Measurements from ENCODE around the gene SULT1A1. TPM values are rescaled to one million over a fixed set of nuclear protein-coding genes. Genes with fewer than 3 reads are reported as not detected.
A peak's percentile ranks its signal among the peaks of the same experiment; 100 is the strongest.

Gene SULT1A1
- total and polyA plus RNA-seq, 2 of the 13 experiments (the other 11 are each of a cell fraction or from before 2014, with no cell fraction given) = 114 to 147 TPM

DNA sequence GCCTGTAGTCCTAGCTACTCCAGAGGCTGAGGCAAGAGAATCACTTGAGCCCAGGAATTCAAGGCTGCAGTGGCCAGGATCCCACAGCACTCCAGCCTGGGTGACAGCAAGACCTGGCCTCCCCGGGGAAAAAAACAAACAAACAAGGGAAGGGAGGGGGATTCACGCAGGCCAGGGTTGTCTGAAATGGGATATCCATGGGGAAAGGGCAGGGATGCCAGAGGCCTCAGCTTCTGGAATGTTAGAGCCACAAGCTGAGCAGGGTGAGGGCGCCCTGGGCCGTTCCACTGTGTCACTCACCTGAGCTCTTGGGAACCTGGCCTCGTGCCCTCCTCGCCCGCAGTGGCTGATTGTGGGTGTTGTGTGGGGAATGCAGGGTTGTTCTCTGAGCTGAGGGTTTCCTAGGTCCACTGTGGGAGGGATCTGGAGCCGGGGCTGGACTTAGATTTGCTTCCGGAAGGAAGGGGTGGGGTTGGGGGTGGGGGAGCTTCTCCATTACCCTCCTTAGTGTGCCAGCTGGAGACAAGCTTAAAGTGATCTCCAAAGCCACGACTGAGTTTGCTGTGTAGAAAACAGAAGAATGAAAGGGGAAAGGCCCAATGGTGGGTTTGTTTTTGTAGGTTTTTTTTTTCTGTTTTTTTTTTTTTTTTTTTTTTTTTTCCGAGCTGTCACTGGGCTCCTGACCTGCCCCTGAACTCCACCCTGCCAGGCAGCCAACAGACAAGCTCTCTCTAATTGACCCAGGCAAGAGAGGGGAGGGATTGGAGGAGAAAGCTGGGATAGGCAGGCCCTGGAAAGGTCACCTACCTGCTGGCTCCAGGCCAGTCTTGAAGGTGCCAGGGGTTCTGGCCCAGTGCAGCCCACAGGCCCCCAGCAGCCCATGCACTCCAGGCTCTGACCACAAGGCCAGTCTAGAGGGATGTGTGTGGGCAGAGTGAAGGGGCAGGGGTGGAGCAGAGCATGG lies at the start of gene SULT1A1 (continued):
- TF ChIP-seq CENPX (CRISPR knock-in tag; IDR thresholded peaks at IDR 0.05) (no peak), ZNF790 (CRISPR knock-in tag; IDR thresholded peaks at IDR 0.05; ENCODE audit: borderline replicate concordance) (no peak), ARNT2 (CRISPR knock-in tag; IDR thresholded peaks at IDR 0.05; ENCODE audit: low read depth) (peak; percentile 69; the same call in 1 of the 2 replicates), ZNF292 (CRISPR knock-in tag; IDR thresholded peaks at IDR 0.05; ENCODE audit: borderline replicate concordance, low read depth) (peak; percentile 56; the same call in 1 of the 2 replicates), NFYC (CRISPR knock-in tag; IDR thresholded peaks at IDR 0.05) (peak; percentile 72), ZNF20 (CRISPR knock-in tag; IDR thresholded peaks at IDR 0.05) (0 out of 2 replicates have a peak, but pooled peaks have one; percentile 62), SRSF1 (optimal IDR thresholded peaks at IDR 0.05; ENCODE audit: low read depth, low read length) (no peak), PHB2 (IDR thresholded peaks at IDR 0.05; ENCODE audit: partially characterized antibody) (no peak), RAD21 (CRISPR knock-in tag; IDR thresholded peaks at IDR 0.05) (peak; percentile 21; the same call in 1 of the 2 replicates), ELF1 (CRISPR knock-in tag; IDR thresholded peaks at IDR 0.05) (peak; percentile 24; the same call in 1 of the 2 replicates), KDM3A (CRISPR knock-in tag; IDR thresholded peaks at IDR 0.05; ENCODE audit: low read depth) (0 out of 2 replicates have a peak, but pooled peaks have one; percentile 62), TSC22D2 (CRISPR knock-in tag; IDR thresholded peaks at IDR 0.05; ENCODE audit: borderline replicate concordance) (no peak; the same call in 1 of the 2 replicates), FOXC1 (CRISPR knock-in tag; IDR thresholded peaks at IDR 0.05; ENCODE audit: borderline replicate concordance) (no peak; the same call in 1 of the 2 replicates), RNF2 (conservative IDR thresholded peaks at IDR 0.05; ENCODE audit: low read depth) (no peak), RBM22 (optimal IDR thresholded peaks at IDR 0.05; ENCODE audit: low read length) (no peak), ZNF781 (CRISPR knock-in tag; IDR thresholded peaks at IDR 0.05; ENCODE audit: borderline replicate concordance, not compliant biosample characterization) (peak; percentile 78), ZSCAN21 (CRISPR knock-in tag; IDR thresholded peaks at IDR 0.05; ENCODE audit: borderline replicate concordance) (peak; percentile 100), RARA (CRISPR knock-in tag; IDR thresholded peaks at IDR 0.05) (peak; percentile 85), ZNF232 (CRISPR knock-in tag; IDR thresholded peaks at IDR 0.05; ENCODE audit: borderline replicate concordance) (no peak; the same call in 1 of the 2 replicates), ZNF749 (CRISPR knock-in tag; IDR thresholded peaks at IDR 0.05; ENCODE audit: borderline replicate concordance) (peak; percentile 59; the same call in 1 of the 2 replicates)
- TF ChIP-seq, protein P1, sequence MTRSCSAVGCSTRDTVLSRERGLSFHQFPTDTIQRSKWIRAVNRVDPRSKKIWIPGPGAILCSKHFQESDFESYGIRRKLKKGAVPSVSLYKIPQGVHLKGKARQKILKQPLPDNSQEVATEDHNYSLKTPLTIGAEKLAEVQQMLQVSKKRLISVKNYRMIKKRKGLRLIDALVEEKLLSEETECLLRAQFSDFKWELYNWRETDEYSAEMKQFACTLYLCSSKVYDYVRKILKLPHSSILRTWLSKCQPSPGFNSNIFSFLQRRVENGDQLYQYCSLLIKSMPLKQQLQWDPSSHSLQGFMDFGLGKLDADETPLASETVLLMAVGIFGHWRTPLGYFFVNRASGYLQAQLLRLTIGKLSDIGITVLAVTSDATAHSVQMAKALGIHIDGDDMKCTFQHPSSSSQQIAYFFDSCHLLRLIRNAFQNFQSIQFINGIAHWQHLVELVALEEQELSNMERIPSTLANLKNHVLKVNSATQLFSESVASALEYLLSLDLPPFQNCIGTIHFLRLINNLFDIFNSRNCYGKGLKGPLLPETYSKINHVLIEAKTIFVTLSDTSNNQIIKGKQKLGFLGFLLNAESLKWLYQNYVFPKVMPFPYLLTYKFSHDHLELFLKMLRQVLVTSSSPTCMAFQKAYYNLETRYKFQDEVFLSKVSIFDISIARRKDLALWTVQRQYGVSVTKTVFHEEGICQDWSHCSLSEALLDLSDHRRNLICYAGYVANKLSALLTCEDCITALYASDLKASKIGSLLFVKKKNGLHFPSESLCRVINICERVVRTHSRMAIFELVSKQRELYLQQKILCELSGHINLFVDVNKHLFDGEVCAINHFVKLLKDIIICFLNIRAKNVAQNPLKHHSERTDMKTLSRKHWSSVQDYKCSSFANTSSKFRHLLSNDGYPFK (CRISPR knock-in tag; IDR thresholded peaks at IDR 0.05; ENCODE audit: borderline replicate concordance) = peak; percentile 34; the same call in 1 of the 2 replicates
- TF ChIP-seq, protein P2, sequence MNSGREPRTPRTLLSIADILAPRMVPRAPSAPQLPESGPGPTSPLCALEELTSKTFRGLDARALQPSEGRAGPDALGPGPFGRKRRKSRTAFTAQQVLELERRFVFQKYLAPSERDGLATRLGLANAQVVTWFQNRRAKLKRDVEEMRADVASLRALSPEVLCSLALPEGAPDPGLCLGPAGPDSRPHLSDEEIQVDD (CRISPR knock-in tag; IDR thresholded peaks at IDR 0.05; ENCODE audit: borderline replicate concordance) = peak; percentile 28; the same call in 1 of the 2 replicates
- TF ChIP-seq, protein P3, sequence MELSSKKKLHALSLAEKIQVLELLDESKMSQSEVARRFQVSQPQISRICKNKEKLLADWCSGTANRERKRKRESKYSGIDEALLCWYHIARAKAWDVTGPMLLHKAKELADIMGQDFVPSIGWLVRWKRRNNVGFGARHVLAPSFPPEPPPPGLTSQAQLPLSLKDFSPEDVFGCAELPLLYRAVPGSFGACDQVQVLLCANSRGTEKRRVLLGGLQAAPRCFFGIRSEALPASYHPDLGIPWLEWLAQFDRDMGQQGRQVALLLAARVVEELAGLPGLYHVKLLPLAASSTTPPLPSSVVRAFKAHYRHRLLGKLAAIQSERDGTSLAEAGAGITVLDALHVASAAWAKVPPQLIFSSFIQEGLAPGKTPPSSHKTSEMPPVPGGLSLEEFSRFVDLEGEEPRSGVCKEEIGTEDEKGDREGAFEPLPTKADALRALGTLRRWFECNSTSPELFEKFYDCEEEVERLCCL (CRISPR knock-in tag; IDR thresholded peaks at IDR 0.05; ENCODE audit: borderline replicate concordance) = no peak
- TF ChIP-seq, protein P4, sequence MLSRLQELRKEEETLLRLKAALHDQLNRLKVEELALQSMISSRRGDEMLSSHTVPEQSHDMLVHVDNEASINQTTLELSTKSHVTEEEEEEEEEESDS (CRISPR knock-in tag; IDR thresholded peaks at IDR 0.05; ENCODE audit: borderline replicate concordance) = no peak
